GM19438 (cell line): Measurements from ENCODE around the gene LCE1F.

Source experiments
- ATAC-seq: cut with Tn5 transposase; IDR thresholded peaks from one replicate; pipeline ENCODE4 v1.9.1; 2021; ENCODE audit warnings: low read depth; ENCODE audit not compliant: unreplicated experiment

Gene LCE1F

GRCh38 chr1:152774875-152775274, at the start of gene LCE1F:
TSS of gene LCE1F (plus strand) at chr1:152775140. CDS start at chr1:152776372, 1,232 bp downstream.
- ATAC-seq: no peak

- no peak for ATAC-seq
Observed at GRCh38 chr1:152725261-152725660, 49.7 kb upstream of the LCE1F start.

GRCh38 chr1:152728986-152729385, 46.0 kb upstream of the LCE1F start:
- no peak for ATAC-seq

GRCh38 chr1:152735648-152736047, 39.3 kb upstream of the LCE1F start:
- ATAC-seq: no peak

- no peak for ATAC-seq
Observed at GRCh38 chr1:152737997-152738396, 36.9 kb upstream of the LCE1F start.

GRCh38 chr1:152739841-152740240, 35.1 kb upstream of the LCE1F start:
- ATAC-seq: no peak

- no peak for ATAC-seq
Observed at GRCh38 chr1:152741656-152742055, 33.3 kb upstream of the LCE1F start.

- ATAC-seq: no peak
Observed at GRCh38 chr1:152743371-152744145, 31.4 kb upstream of the LCE1F start.

GRCh38 chr1:152745289-152745704, 29.6 kb upstream of the LCE1F start:
- no peak for ATAC-seq

GRCh38 chr1:152745765-152746444, 29.0 kb upstream of the LCE1F start:
- ATAC-seq: no peak

GRCh38 chr1:152747831-152748230, 27.1 kb upstream of the LCE1F start:
- ATAC-seq: no peak

GRCh38 chr1:152752225-152752624, 22.7 kb upstream of the LCE1F start:
- ATAC-seq: no peak

GRCh38 chr1:152753586-152753985, 21.4 kb upstream of the LCE1F start:
- ATAC-seq: no peak

- ATAC-seq: no peak
Observed at GRCh38 chr1:152756872-152757271, 18.1 kb upstream of the LCE1F start.

- ATAC-seq: no peak
Observed at GRCh38 chr1:152757747-152758146, 17.2 kb upstream of the LCE1F start, which contains the start of gene KPRP. TSS of gene KPRP (plus strand) at chr1:152758025. CDS start at chr1:152759589, 1,564 bp downstream.

GRCh38 chr1:152758636-152759035, 16.3 kb upstream of the LCE1F start:
- no peak for ATAC-seq

GRCh38 chr1:152759453-152760173, 15.3 kb upstream of the LCE1F start:
- no peak for ATAC-seq

- no peak for ATAC-seq
Observed at GRCh38 chr1:152760551-152761190, 14.3 kb upstream of the LCE1F start.

GRCh38 chr1:152761609-152762213, 13.2 kb upstream of the LCE1F start:
- ATAC-seq: no peak

GRCh38 chr1:152768847-152769533, 6.0 kb upstream of the LCE1F start:
- ATAC-seq: no peak
